PC-9 (cell line): ENCODE measurements around the gene RAB7A. TPM values are rescaled to one million over a fixed set of nuclear protein-coding genes. Genes with fewer than 3 reads are reported as not detected.
A peak's percentile ranks its signal among the peaks of the same experiment; 100 is the strongest.

Experiments
- Bru-seq: library from RNA; stranded (reverse); fragments of 400-500 nt; gene quantifications from one replicate; lab custom pipeline; 2021; lab: Mats Ljungman, UMichigan
- BruChase-seq, 2 experiments: library from RNA; stranded (reverse); fragments of 400-500 nt; gene quantifications; one replicate each; lab custom pipeline; 2021; lab: Mats Ljungman, UMichigan
- BruUV-seq: library from RNA; stranded (reverse); fragments of 400-500 nt; replicated peaks from 2 replicates; lab custom pipeline; 2021; lab: Mats Ljungman, UMichigan
- CTCF ChIA-PET: fragments of 300-600 bp; sonication (Branson Sonifier 250); formaldehyde crosslinking; loops from one replicate; lab custom pipeline; 2022; ENCODE audit warnings: antibody characterized with exemption; lab: Charles Lee
- POLR2A ChIA-PET: fragments of 300-600 bp; sonication (Branson Sonifier 250); formaldehyde crosslinking; loops from one replicate; lab custom pipeline; 2022; ENCODE audit warnings: antibody characterized with exemption; ENCODE audit not compliant: unreplicated experiment; lab: Charles Lee
- DNase-seq, 2 experiments: peaks; one replicate each; pipeline versions ENCODE4 v3.0.0 to v3.0.0-alpha.2; 2015 to 2022; ENCODE audit warnings: mixed read lengths in 1 of 2
- H2AFZ ChIP-seq: fragments of 200-600 bp; sonication (generic); 2 replicates; pipeline ENCODE4 v1.8.1; 2017; ENCODE audit warnings: antibody characterized with exemption
- H3F3A ChIP-seq: fragments of 200-600 bp; sonication (generic); 2 replicates; pipeline ENCODE4 v1.8.1; 2017; ENCODE audit warnings: antibody characterized with exemption, mild to moderate bottlenecking, low read depth; ENCODE audit not compliant: insufficient read depth
- H3K27ac ChIP-seq: fragments of 200-600 bp; sonication (generic); 2 replicates; pipeline ENCODE4 v1.6.1; 2016; ENCODE audit warnings: mixed run types
- H3K27me3 ChIP-seq: fragments of 200-600 bp; sonication (generic); 2 replicates; pipeline ENCODE4 v1.6.1; 2016; ENCODE audit warnings: low read depth, mixed run types; ENCODE audit not compliant: insufficient read depth
- H3K36me3 ChIP-seq: fragments of 200-600 bp; sonication (generic); 2 replicates; pipeline ENCODE4 v1.6.1; 2016; ENCODE audit warnings: low read depth, mixed run types
- H3K4me1 ChIP-seq: fragments of 200-600 bp; sonication (generic); replicated peaks from 2 replicates; pipeline ENCODE4 v1.6.1; 2016; ENCODE audit warnings: mixed run types; ENCODE audit not compliant: insufficient read depth
- H3K4me2 ChIP-seq: fragments of 200-600 bp; sonication (generic); 2 replicates; pipeline ENCODE4 v1.6.1; 2017; ENCODE audit warnings: mixed run types
- H3K4me3 ChIP-seq: fragments of 200-600 bp; sonication (generic); 2 replicates; pipeline ENCODE4 v1.6.1; 2016; ENCODE audit warnings: mixed run types
- H3K79me2 ChIP-seq: fragments of 200-600 bp; sonication (generic); 2 replicates; pipeline ENCODE4 v1.6.1; 2017; ENCODE audit warnings: low read depth, mixed run types
- H3K9me2 ChIP-seq: fragments of 200-600 bp; sonication (generic); 2 replicates; pipeline ENCODE4 v1.8.1; 2017; ENCODE audit warnings: mild to moderate bottlenecking; ENCODE audit not compliant: insufficient read depth
- H3K9me3 ChIP-seq: fragments of 200-600 bp; sonication (generic); 2 replicates; pipeline ENCODE4 v1.8.1; 2016; ENCODE audit warnings: low read depth; ENCODE audit not compliant: insufficient read depth
- H4K20me1 ChIP-seq: fragments of 200-600 bp; sonication (generic); 2 replicates; pipeline ENCODE4 v1.8.1; 2017; ENCODE audit not compliant: insufficient read depth
- EZH2 ChIP-seq: fragments of 200-600 bp; sonication (generic); IDR thresholded peaks from 2 replicates; pipeline ENCODE4 v1.8.0; 2017; ENCODE audit warnings: antibody characterized with exemption, low read depth
- intact Hi-C: fragments of 100-400 bp; cut with micrococcal nuclease; formaldehyde crosslinking; loops from one replicate; pipeline ENCODE4 v1.10.0; 2022; ENCODE audit not compliant: unreplicated experiment
- long read RNA-seq: library from polyadenylated mRNA; stranded (forward); transcript quantifications from one replicate; pipeline ENCODE4 v2.0.0, GENCODE V29; 2022
- total RNA-seq: library from RNA; stranded (reverse); gene quantifications from 2 replicates; pipeline ENCODE4 v1.2.3, GENCODE V29; 2021
- TF ChIP-seq, protein P1 (sequence below): fragments of 200-600 bp; sonication (generic); conservative IDR thresholded peaks from 2 replicates; pipeline ENCODE4 v1.6.1; 2017; ENCODE audit warnings: mixed run types, antibody characterized with exemption, mild to moderate bottlenecking, moderate library complexity

The RAB7A gene
- total RNA-seq (197 and 319 TPM in 2 replicates), Bru-seq, nascent RNA (percentile 96 among the genes with signal in this experiment), BruChase-seq, experiment 1, labeled RNA remaining after a 2-hour chase (percentile 92 among the genes with signal in this experiment), BruChase-seq, experiment 2, labeled RNA remaining after a 6-hour chase (percentile 94 among the genes with signal in this experiment)
- long read RNA-seq, transcript RAB7A-201 (6 exons, 2,244 nt), result major isoform, 569 of 612 reads
- long read RNA-seq, partial matches to known transcripts, result 6 of 612 reads
- long read RNA-seq, other reads (novel, unspliced or antisense), result 36 of 612 reads

DNA sequence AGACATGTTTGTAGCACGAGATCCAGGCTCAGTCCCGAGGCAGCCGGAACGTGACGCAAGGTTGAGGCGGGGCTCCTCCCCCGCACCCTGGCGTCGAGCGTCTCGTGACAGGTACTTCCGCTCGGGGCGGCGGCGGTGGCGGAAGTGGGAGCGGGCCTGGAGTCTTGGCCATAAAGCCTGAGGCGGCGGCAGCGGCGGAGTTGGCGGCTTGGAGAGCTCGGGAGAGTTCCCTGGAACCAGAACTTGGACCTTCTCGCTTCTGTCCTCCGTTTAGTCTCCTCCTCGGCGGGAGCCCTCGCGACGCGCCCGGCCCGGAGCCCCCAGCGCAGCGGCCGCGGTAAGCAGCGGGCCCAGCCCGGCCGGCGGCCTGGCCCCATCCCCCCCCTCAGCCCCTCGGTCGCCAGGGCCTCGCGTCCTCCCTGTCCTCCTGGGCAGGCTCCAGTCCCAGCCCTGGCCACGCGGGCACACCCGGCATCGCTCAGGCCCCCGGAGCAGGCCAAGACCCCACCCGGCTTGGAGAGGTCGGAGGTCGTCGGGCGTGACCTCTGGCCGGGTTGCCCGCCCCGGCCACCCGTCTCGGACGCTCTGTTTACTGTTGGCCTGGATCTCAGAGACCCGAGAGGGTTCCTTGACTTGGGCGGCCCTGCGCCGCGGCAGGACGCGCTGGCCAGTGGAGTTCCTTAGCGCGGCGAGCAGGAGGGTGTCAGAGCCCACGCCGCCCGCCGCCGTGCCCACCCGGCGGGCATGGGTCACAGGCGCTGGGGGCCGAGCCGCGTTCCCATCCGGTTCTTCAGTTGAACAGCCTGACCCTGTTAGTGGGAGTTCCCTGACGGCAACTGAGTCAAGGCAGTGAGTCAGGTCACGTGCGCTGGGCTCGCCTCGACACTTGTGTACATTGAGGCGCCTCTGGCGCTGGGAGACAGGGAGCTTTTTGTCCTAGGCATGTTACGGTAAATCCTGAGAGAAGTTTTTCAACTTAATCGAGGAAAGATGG lies at the start of gene RAB7A:
Gene RAB7A (plus strand): TSS at position 161 of the 994 bp plus-strand sequence. CDS start 69,185 bp downstream, outside the sequence.
- H3K4me1 ChIP-seq, result peaks cover 31% of the 10 kb centered on the region
- no peaks in the 10 kb centered on the region for H3K9me3 ChIP-seq
- no peaks in the 10 kb centered on the region for H3F3A ChIP-seq
- POLR2A ChIA-PET, result interaction anchor here (0.6 to 0.7 kb wide), 2 partner anchors 44 to 153 kb away, joined by 3 to 4 read pairs; no protein-coding TSS in a partner anchor
- intact Hi-C loops, result loop anchor here (1.0 to 5.0 kb wide), 4 partner anchors 16 to 152 kb away; partner anchors contain the start of gene ACAD9
- H3K4me2 ChIP-seq, result peak within 1 kb of the TSS; percentile 89
- H3K36me3 ChIP-seq, result no peaks in the 10 kb centered on the region
- H2AFZ ChIP-seq, result peak within 1 kb of the TSS; percentile 91
- TF ChIP-seq, protein P1, sequence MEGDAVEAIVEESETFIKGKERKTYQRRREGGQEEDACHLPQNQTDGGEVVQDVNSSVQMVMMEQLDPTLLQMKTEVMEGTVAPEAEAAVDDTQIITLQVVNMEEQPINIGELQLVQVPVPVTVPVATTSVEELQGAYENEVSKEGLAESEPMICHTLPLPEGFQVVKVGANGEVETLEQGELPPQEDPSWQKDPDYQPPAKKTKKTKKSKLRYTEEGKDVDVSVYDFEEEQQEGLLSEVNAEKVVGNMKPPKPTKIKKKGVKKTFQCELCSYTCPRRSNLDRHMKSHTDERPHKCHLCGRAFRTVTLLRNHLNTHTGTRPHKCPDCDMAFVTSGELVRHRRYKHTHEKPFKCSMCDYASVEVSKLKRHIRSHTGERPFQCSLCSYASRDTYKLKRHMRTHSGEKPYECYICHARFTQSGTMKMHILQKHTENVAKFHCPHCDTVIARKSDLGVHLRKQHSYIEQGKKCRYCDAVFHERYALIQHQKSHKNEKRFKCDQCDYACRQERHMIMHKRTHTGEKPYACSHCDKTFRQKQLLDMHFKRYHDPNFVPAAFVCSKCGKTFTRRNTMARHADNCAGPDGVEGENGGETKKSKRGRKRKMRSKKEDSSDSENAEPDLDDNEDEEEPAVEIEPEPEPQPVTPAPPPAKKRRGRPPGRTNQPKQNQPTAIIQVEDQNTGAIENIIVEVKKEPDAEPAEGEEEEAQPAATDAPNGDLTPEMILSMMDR, result no peak
- no peak for TF ChIP-seq EZH2
- peak within 1 kb of the TSS; percentile 99 for H3K4me3 ChIP-seq
- no peaks in the 10 kb centered on the region for H3K9me2 ChIP-seq
- H3K79me2 ChIP-seq, result peaks cover 61% of the 10 kb centered on the region
- H3K27ac ChIP-seq, result peak within 1 kb of the TSS; percentile 73
- peaks cover 45% of the 10 kb centered on the region for H4K20me1 ChIP-seq
- DNase-seq, result peak; percentile 88 to 97
- CTCF ChIA-PET, result interaction anchor here (1.9 kb wide), 1 partner anchor 45 kb away, joined by 14 read pairs; no protein-coding TSS in a partner anchor
- no peaks in the 10 kb centered on the region for H3K27me3 ChIP-seq
- BruUV-seq, result no TSS peak

DNA sequence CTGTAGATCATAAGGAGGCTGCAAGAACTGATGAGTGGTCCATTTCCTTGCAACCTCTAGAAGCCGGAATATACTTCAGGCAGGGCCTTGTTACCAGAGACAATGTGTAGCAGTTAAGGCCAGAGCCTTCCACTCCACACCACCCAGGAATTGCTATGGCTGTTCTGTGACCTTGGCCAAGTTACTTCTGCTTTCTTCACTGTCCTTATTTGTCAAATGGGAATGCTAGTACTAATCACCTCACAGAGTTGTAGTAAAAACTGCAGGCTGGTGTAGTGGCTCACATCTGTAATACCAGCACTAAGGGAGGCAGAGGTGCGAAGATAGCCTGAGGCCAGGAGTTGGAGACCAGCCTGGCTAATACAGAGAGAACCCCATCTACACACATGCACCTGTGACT lies 46.6 kb upstream of the RAB7A start:
- POLR2A ChIA-PET, result no interaction called here
- no peaks in the 10 kb centered on the region for H3K27me3 ChIP-seq
- H4K20me1 ChIP-seq, result no peaks in the 10 kb centered on the region
- no peaks in the 10 kb centered on the region for H3K79me2 ChIP-seq
- H3K4me3 ChIP-seq, result no peak overlapping the region
- H3F3A ChIP-seq, result peaks cover 19% of the 10 kb centered on the region
- H3K36me3 ChIP-seq, result no peaks in the 10 kb centered on the region
- intact Hi-C loops, result no loop called here
- TF ChIP-seq EZH2, result no peak
- TF ChIP-seq, protein P1, result no peak
- no TSS peak for BruUV-seq
- H3K4me1 ChIP-seq, result peaks cover 8% of the 10 kb centered on the region
- no peak overlapping the region for H2AFZ ChIP-seq
- H3K9me3 ChIP-seq, result no peaks in the 10 kb centered on the region
- no peak overlapping the region for H3K4me2 ChIP-seq
- H3K9me2 ChIP-seq, result no peaks in the 10 kb centered on the region
- no peak for DNase-seq
- H3K27ac ChIP-seq, result no peak overlapping the region
- CTCF ChIA-PET, result no interaction called here
